ENCODE data around the gene BRK1. TPM values are rescaled to one million over a fixed set of nuclear protein-coding genes. Genes with fewer than 3 reads are reported as not detected.

BRK1 gene
- total RNA-seq, 1 donor from 2014 or later, result 133 TPM

DNA sequence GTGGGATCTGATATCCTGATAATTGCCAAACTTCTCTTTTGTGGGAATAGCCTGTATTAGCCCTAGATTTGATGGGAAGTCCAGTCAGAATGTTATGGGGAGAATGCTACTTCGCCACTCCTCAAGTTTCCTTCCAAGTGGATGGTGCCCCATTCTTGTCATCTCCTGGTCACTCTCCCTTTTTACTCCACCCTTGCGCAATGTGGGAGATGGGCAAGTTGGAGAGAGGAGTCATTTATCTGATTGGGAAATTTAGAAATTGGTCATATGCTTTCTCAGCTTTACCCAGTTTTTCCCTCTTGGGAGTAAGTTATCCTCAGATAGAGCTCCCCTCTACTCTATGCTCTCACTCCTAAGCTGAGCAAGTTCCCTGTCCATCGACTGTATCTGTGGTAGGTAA, 21.8 kb upstream of the BRK1 start:
- no peak overlapping the region for H3K4me2 ChIP-seq
- H3F3A ChIP-seq (ENCODE audit: low read depth), result no peaks in the 10 kb centered on the region
- no peak overlapping the region for H3K4me3 ChIP-seq
- no peaks in the 10 kb centered on the region for H3K4me1 ChIP-seq
- H2AFZ ChIP-seq (replicated peaks), result no peak overlapping the region
- no peaks in the 10 kb centered on the region for H3K9me3 ChIP-seq (ENCODE audit: low read depth)
- H3K27me3 ChIP-seq, result no peaks in the 10 kb centered on the region
- no peaks in the 10 kb centered on the region for H4K20me1 ChIP-seq (ENCODE audit: low read depth)
- no peaks in the 10 kb centered on the region for H3K4me1 Mint-ChIP-seq
- H3K27ac Mint-ChIP-seq, result no peak overlapping the region
- no peak overlapping the region for H3K9ac ChIP-seq
- no peaks in the 10 kb centered on the region for H3K36me3 ChIP-seq
- no peak overlapping the region for H3K27ac ChIP-seq
- no peaks in the 10 kb centered on the region for H3K9me3 Mint-ChIP-seq
- no peak overlapping the region for H3K4me3 Mint-ChIP-seq
- TF ChIP-seq EZH2phosphoT487 (IDR thresholded peaks at IDR 0.05) (no peak), EZH2 (IDR thresholded peaks at IDR 0.05) (no peak)
- TF ChIP-seq, protein P1, sequence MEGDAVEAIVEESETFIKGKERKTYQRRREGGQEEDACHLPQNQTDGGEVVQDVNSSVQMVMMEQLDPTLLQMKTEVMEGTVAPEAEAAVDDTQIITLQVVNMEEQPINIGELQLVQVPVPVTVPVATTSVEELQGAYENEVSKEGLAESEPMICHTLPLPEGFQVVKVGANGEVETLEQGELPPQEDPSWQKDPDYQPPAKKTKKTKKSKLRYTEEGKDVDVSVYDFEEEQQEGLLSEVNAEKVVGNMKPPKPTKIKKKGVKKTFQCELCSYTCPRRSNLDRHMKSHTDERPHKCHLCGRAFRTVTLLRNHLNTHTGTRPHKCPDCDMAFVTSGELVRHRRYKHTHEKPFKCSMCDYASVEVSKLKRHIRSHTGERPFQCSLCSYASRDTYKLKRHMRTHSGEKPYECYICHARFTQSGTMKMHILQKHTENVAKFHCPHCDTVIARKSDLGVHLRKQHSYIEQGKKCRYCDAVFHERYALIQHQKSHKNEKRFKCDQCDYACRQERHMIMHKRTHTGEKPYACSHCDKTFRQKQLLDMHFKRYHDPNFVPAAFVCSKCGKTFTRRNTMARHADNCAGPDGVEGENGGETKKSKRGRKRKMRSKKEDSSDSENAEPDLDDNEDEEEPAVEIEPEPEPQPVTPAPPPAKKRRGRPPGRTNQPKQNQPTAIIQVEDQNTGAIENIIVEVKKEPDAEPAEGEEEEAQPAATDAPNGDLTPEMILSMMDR (IDR thresholded peaks at IDR 0.05), result no peak
- H3K79me2 ChIP-seq (ENCODE audit: low read depth), result no peaks in the 10 kb centered on the region
- peaks cover 9% of the 10 kb centered on the region for H3K36me3 Mint-ChIP-seq
- no peak for DNase-seq (ENCODE audit: low spot score)
- no peaks in the 10 kb centered on the region for H3K27me3 Mint-ChIP-seq (ENCODE audit: insufficient read depth, low read depth)

DNA sequence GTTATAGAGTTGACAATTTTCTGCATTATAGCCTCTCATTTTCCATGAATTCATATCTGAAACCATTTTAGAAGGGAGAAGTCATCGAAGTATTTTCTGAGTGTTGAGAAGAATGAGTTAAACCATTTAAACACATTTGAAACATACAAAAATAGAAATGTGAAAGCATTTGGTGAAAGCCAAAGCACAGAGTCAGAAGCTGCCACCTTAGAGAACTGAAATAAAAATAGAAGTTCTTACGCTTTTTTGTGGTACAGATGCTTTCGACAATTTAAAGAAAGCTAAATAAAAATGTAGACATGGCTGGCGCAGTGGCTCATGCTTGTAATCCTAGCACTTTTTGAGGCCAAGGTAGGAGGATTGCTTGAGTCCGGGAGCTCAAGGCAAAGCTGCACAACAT, 16.4 kb upstream of the BRK1 start:
- Histone ChIP-seq H3K4me1 (no peaks in the 10 kb centered on the region), H2AFZ (replicated peaks) (no peak overlapping the region), H3K27ac (no peak overlapping the region), H3K9ac (no peak overlapping the region), H3K4me3 (no peak overlapping the region), H4K20me1 (ENCODE audit: low read depth) (no peaks in the 10 kb centered on the region), H3K4me2 (no peak overlapping the region), H3K36me3 (no peaks in the 10 kb centered on the region), H3F3A (ENCODE audit: low read depth) (no peaks in the 10 kb centered on the region), H3K79me2 (ENCODE audit: low read depth) (no peaks in the 10 kb centered on the region), H3K27me3 (no peaks in the 10 kb centered on the region), H3K9me3 (ENCODE audit: low read depth) (no peaks in the 10 kb centered on the region)
- Mint-ChIP-seq H3K4me3 (no peak overlapping the region), H3K9me3 (no peaks in the 10 kb centered on the region), H3K36me3 (peaks cover 8% of the 10 kb centered on the region), H3K4me1 (no peaks in the 10 kb centered on the region), H3K27ac (no peak overlapping the region), H3K27me3 (ENCODE audit: insufficient read depth, low read depth) (no peaks in the 10 kb centered on the region)
- no peak for DNase-seq (ENCODE audit: low spot score)
- TF ChIP-seq EZH2phosphoT487 (IDR thresholded peaks at IDR 0.05) (no peak), EZH2 (IDR thresholded peaks at IDR 0.05) (no peak)
- TF ChIP-seq, protein P1 (IDR thresholded peaks at IDR 0.05), result no peak

DNA sequence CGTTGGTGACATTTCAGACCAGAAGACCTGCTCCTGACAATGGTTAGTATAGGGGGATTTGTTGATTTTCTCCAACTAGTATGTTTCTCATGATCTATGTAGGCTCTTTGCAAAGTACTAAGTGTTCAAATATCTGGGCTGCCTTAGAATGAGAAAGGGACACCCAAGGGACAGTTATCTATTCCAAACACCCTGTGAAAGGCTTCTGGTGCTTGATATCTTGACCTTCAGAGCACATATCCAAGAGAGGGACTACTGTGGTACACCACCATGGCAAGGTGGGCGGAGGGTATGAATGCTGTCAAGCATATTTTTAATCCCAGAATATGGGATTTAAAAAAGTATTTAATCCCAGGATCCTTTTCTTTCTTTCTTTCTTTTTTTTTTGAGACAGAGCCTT, 8.6 kb upstream of the BRK1 start:
- DNase-seq (ENCODE audit: low spot score), result no peak
- no peak overlapping the region for H3K4me2 ChIP-seq
- TF ChIP-seq EZH2 (IDR thresholded peaks at IDR 0.05) (no peak), EZH2phosphoT487 (IDR thresholded peaks at IDR 0.05) (no peak)
- TF ChIP-seq, protein P1 (IDR thresholded peaks at IDR 0.05), result no peak
- no peak overlapping the region for H3K9ac ChIP-seq
- Mint-ChIP-seq H3K9me3 (no peaks in the 10 kb centered on the region), H3K27me3 (ENCODE audit: insufficient read depth, low read depth) (peaks cover 1% of the 10 kb centered on the region), H3K36me3 (peaks cover 3% of the 10 kb centered on the region), H3K27ac (no peak overlapping the region), H3K4me3 (no peak overlapping the region), H3K4me1 (no peaks in the 10 kb centered on the region)
- no peak overlapping the region for H3K4me3 ChIP-seq
- H3K27ac ChIP-seq, result no peak overlapping the region
- no peak overlapping the region for H2AFZ ChIP-seq (replicated peaks)
- no peaks in the 10 kb centered on the region for H3K79me2 ChIP-seq (ENCODE audit: low read depth)
- H3F3A ChIP-seq (ENCODE audit: low read depth), result no peaks in the 10 kb centered on the region
- no peaks in the 10 kb centered on the region for H3K36me3 ChIP-seq
- no peaks in the 10 kb centered on the region for H3K4me1 ChIP-seq
- H3K9me3 ChIP-seq (ENCODE audit: low read depth), result no peaks in the 10 kb centered on the region
- H4K20me1 ChIP-seq (ENCODE audit: low read depth), result no peaks in the 10 kb centered on the region
- no peaks in the 10 kb centered on the region for H3K27me3 ChIP-seq

Data from neural progenitor cell (in vitro differentiated cells).